HG02678 (cell line): ENCODE data around the gene KLRG1.

Experiments used
- ATAC-seq: cut with Tn5 transposase; IDR thresholded peaks from one replicate; pipeline ENCODE4 v1.9.1; 2021; ENCODE audit warnings: mild to moderate bottlenecking, moderate library complexity; ENCODE audit not compliant: unreplicated experiment

KLRG1 gene

DNA sequence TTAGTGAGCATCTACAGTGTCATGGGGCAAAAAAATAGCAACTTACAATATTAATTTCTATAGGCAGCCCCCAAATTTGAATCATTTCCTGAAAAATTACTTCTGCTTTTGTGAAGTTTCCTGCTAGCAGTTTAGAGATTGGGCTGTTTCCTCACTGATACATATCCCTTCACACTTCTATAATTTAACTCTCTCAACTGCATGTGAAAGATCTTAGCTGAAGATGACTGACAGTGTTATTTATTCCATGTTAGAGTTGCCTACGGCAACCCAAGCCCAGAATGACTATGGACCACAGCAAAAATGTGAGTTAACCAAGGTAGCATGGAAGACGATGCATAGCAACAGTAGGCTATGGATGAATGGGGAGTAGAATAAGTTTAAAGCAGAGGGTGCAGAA, at the start of gene KLRG1:
Gene KLRG1 (plus strand): TSS at position 134 of the 400 bp plus-strand sequence. CDS start 90 bp downstream, at position 224.
- no peak for ATAC-seq

DNA sequence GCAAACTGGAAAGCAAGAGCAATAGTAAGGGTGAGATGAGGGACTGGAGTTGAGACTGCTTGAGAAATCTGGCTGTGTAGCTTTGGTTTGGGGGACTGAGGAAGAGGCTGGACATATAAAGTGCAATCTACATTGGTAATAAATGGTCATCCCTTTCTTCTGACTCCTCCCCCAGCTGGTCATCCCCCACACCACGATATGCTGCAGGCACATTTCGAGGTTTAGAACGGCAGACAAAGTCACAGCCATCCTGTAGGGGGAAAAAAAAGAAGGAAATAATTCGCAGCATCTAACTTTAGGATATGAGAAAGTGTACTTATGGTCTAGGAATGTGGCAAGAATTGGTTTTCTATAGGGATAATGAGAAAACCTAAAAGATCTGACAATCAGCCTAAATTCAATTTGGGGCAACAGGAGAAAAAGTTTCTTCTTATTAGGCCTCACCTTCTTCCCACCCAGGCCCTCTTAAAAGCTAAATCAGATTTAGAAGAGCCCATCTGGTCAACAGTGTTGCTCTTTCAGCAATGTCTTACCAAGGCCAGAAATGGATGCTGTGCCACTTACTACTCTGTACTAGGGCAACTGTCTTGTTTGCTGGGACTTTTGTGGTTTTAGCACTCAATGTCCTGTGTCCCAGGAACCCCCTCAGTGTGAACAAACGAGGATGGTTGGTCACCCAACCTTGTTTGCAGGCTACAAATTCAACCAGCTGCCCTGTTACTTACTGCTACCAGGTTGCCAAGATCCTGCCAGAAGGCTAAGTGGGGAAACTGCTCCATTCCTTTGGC, 47.5 kb upstream of the KLRG1 start:
- ATAC-seq: no peak

DNA sequence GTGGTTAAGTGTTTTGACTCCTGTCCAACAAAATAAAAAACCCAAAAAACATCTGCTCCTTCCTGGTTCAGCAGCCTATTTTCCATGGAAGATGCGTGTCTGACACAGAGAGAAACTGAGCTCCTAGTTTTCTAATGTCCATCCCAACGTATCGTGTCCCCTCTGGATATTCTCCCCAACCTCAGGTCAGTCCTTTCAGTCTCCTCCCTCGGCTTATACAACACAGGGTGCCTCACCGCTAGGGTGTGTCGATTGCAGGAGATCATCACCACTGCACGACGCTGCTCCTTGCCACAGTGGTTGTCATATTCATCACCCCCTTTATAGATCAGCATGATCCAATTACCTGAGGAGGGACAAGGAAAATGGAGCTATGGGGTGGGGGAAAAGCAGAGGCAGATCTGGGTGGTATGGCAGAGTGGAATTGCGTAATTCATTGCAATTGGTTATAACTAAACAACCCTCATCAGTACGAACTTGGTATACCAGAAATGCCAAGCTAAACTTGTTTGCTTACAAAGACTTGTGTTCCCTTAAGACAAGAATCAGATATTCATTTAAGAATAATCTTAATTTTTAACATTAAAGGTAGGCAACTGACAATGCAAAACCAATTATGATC, 45.7 kb upstream of the KLRG1 start:
- ATAC-seq: no peak

DNA sequence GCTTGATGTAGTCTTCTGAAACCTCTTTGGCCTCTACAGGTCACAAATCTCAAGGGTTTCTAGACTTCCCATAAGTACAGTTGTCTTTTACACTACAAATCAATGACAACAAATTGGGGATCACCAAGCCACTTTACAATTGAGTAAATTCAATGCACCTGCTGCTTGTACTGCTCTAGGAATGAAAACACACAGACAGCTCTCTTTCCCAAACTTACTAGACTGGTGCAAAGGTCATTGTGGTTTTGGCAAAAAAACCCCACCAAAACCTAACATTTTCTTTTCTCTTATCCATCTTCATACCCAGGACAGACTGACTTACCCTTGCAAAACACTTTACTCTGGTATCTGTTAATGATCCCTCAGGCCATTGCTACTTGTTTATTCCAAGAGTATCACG, 42.6 kb upstream of the KLRG1 start:
- no peak for ATAC-seq

DNA sequence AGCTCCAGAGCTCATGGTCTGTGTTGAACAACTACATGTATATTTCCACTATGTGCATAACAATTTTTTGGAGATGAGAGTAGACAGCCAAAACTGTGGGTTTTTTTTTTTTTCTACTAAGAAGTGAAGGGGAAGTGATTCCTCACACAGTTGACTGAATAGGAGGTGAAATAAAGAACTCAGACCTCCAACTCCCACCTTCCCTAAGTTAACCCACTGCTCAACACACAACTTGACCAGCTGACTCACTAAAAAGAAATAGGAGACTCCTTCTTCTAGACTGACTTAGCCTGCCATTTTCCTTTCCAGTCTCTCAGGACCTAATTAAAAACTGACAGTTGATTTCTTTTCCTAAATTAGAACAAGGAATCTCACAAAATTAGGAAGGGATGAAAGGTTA, 41.6 kb upstream of the KLRG1 start:
- ATAC-seq: no peak

DNA sequence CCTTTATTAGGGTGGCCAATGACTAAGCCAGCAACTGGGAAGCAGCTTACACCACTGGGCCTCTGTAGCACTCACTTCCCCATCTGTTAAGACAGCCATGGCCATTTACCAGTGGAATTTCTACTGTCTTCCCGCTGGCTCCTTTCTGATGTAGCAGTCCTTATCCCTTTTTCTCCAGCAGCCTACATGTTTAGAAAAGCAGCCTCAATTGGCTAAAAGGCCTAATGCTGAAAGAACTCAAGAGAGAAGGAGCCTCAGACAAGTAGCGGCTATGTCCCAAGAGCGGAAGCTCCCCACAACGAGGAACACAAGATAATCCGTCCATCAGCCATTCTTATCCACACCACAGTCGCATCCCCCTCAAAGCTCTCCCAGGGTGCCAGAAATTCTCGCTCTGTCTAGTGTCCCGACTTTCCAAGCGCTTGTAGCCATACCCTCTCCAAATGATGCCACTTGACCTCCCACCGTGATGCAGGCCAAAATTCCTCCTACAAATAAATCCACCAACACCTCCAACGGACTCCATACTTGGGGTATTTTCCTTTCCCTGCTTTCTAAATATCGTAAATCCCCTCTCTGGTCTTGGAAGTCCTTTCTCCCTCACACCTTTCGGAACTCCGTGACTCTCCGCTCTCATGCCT, 40.5 kb upstream of the KLRG1 start:
- no peak for ATAC-seq

DNA sequence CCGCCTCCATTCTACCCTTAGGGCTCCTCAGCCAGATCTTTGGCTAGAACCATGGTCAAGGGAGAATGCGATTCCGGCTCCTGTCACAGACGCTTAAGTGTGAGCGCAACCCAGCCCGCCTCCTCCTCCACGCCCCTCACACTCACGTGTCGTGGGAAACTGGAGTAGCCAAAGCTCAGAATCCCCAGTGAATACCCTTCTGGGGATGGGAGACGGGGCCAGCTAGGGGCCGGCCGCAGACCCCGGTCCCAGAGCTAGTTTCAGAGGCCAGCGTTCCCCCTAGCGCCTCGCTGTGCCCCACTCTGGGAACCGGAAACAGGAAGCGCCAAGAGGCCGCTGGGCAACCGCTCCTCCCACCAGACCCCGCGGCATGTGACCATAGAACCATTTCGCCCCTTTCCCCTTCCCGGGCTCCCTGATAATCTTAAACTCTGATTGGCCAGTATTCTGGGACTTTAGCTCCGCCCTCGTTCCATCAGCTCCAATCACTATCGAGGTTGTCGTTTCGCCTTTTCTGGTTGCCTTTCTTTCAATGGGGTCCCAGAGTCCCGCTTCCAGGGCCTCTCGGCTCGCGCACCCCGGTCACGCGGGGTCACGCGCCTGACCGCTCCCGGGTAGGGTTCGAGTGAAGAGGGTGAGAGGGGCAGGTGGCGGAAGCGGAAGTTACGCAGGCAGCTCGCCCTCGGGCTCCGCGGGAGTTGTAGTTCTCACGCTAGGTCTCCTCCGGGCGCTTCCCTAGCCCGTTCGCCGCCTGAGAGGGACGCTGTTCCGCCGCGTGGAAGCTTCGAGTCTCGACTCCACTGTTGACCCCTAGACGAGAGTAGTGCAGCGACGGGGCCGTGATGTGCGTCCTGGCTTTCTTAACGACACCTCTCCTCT, 39.8 kb upstream of the KLRG1 start, which contains the start of gene M6PR:
Gene M6PR (minus strand): TSS at position 304 of the 879 bp plus-strand sequence. CDS start 3,241 bp downstream, outside the sequence.
- peak; percentile 82 for ATAC-seq

DNA sequence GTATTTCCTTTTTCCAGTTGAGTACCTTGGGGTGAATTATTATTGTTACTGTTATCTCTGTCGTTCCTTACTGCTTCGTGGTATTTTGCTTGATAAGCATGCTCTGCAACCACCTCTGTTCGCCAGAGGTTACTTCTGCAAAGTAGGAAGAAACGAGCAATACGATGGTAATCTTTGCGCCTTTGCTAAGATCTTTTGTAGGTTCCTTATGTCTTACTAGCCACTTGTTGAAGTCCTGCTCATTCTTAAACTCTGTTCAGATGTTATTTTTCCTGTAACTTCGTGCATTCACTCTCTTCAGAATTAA, 39.2 kb upstream of the KLRG1 start:
- peak; percentile 7 for ATAC-seq

DNA sequence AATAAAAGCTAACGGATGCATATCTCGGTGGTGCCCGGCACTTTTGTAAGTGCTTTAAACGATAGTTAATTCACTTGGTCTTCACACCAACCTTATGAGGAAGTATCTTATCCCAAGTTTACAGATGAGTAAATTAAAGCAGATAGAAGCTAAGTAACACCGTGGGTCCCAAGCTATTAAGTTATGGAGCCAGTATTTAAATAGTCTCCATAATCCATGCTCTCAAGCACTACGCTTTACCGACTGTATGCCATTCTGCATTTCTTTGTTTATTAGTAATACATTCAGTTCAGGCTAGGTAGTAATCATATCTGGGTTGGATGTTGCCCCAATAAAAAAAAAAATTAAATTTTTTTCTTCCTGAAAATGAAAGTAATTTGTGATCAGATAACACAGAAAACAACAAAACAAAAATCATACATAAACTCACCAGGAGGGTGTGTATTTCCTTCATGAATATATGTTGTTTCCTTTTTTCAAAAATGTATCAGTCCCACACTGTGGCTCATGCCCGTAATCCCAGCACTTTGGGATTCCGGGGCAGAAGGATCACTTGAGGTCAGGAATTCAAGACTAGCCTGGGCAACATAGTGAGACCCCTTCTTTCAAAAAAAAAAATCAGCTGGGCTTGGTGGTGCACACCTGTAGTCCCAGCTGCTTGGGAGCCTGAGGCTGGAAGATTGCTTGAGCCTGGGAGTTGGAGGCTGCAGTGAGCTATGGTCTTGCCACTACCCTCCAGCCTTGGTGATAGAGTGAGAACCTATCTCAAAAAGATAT, 38.5 kb upstream of the KLRG1 start:
- no peak for ATAC-seq

DNA sequence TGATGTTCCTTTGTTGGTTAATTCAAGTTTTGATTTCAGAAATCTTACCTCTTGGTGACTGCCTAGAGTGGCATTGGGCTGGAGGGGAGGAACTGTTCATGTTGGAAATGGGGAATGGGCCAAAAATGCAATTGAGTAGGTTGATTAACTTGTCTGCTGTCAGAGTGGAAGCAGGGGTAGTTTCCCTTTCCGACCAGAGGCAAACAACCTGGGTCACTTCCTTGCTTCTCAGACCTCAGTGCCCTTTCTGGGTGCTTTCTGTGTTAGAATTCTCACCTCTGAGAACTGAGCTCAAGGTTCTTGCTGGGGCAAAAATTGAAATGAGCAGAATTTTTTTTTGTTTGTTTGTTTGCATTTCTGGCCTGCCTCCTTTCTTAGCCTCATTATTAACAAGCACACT, 37.6 kb upstream of the KLRG1 start:
- ATAC-seq: no peak

DNA sequence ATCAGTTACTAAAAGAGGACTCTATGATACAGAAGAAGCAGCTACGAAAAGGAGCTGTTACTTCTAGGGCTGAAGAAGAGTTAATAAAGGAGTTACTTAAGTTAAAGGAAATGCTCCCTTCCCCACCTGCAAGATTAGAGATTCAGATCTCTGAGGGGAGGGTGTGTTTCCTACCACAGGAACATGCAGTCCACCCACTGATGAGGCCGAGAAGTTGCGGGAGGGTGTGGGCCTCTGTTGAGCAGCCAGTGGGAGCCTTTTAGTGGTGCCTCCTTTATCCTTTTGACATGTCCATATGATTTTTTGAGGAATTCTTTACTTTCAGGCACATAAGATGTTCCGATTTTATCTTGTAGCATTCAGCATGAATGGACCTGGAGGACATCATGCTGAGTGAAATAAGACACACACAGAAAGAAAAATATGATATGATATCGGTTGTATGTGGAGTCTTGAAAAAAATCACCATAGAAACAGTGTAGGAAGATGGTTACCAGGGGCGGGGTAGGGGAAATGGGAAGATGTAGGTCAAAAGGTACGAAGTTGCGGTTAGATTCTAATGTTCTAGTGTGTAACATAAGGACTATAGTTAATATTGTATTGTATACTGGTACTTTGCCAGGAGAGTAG, 35.5 kb upstream of the KLRG1 start:
- ATAC-seq: no peak

DNA sequence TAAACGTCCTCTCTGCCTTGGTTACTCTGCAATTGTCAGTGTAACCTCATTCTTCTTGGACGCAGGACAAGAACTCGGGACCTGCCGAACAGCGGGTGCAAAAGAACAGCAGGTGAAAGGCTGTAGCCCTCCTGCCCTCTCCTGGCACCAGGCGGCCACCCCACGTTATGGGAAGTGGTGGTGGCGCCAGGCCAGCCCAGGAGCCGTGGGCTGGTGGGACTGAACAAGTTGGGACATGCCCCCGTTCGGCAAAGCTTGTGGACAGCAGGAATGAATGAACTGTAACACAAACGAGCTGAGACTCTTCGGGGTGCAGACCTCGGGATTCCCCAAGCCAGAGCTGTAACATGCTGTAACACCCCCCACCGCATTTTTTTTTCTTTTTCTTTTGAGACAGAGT, 33.3 kb upstream of the KLRG1 start:
- ATAC-seq: no peak

DNA sequence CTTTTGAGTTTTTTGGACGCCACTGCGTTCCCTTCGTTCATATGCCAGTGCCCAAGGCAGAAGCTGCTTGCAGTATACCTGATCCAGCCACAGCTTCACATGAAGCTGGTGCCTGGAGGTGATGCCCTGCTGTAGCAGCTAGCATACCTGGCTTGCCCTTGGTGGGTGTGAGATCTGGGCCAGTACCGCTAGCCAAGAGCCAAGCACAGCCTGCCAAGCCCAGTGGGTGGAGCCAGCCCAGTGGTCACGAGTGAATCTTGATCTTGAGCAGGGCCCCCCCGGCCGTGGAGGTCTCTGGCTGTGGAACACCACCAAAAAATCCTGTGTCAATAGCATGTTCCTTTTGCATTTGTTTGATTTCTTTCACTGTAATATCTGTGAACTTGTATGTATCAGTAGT, 32.6 kb upstream of the KLRG1 start:
- no peak for ATAC-seq

DNA sequence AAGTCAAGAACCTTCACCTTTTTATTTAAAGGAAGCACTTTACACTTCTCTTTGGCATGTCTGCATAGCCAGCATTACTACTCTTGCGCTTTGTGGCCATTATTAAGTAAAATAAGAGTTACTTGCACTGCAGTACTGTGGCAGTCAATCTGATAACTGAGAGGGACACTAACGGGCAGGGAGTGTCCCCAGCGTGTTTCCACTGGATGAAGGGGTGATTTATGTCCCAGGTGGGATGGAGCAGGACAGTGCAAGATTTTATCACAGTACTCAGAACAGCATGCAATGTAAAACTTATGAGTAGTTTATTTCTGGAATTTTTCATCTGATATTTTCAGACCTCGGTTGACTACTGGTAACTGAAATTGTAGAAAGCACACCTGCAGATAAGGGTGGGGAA, 31.8 kb upstream of the KLRG1 start:
- ATAC-seq: no peak

DNA sequence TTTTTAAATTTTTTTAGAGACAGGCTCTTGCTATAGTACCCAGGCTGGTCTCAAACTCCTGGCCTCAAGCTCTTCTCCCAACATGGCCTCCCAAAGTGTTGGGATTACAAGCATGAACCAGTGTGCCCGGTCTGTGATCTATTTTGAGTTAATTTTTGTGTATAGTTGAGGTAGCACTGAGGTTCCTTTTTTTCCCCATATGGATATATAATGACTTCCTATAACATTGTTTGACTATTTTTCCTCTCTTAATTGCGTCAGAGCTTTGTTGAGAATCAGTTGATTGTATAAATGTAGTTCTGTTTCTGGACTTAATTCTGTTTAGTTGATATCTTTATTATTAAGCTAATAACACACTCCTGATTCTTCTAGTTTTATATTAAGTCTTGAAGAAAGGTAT, 31.3 kb upstream of the KLRG1 start:
- no peak for ATAC-seq

DNA sequence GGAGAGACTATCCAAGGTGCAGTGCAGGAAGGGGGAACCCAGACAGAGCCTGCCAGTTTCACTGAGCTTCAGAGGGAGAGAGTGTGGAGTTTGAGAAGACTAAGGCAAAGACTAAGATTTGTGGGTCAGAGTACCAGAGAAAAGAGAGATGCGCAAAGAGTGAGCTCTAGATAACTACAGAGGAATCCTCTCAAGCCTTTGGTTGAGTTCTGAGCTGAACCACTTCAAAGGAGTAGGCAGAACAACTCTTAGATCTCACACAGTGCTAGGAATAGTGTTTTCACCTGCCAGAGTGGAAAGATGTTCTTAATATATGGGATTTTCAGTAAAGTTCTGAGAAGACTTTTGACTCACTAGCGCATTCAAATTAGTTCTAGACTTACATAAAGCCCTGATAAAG, 29.2 kb upstream of the KLRG1 start:
- ATAC-seq: no peak

DNA sequence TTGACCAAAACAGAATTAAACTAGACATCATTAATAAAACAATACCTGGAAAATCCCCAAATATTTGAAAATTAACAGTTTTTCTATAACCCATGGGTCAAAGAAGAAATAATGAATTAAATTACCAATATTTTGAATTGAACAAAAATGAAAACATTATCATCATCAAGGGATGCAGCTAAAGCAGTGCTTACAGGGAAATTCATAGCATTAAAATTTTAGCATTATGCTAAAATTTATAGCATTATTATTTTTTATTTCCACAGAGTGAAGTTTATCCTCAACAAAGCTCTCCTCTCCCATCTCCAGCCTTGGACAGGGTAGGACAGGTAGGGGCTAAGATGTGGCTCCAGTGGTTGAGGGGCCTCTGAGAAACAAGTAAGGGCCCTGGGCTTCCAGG, 20.6 kb upstream of the KLRG1 start:
- ATAC-seq: no peak

DNA sequence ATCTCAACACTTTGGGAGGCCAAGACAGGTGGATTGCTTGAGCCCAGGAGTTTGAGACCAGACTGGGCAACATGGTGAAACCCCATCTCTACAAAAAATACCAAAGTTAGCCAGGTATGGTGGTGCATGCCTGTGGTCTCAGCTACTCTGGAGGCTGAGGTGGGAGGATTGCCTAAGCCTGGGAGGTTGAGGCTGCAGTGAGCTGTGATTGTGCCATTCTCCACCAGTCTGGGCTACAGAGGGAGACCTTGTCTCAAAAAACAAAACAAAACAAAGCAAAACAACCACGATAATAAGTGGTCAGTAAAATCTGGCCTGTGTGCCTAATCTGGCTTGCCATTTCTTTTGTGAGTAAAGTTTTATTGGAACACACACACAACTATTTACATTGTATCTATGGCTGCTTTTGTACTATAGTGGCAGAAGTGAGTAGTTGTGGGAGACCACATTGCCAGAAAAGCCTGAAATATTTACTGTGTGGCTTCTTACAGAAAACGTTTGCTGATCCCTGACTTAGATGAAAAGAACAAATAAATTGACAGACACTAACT, 19.4 kb upstream of the KLRG1 start:
- ATAC-seq: no peak

DNA sequence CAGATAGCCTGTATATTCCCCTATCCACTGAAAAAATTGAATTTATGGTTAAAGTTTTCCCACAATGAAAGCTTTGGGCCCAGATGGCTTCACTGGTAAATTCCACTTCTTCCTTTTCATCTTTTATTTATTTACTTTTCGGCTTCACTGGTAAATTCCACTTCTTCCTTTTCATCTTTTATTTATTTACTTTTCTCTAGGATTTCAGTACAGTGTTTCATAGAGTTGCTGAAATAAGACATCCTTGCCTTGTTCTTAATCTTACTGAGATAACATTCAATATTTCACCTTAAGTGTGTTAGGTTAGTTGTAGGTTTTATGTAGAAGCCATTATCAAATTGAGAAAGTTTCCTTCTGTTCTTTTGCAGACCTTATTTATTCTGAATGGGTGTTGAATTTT, 18.9 kb upstream of the KLRG1 start:
- no peak for ATAC-seq

DNA sequence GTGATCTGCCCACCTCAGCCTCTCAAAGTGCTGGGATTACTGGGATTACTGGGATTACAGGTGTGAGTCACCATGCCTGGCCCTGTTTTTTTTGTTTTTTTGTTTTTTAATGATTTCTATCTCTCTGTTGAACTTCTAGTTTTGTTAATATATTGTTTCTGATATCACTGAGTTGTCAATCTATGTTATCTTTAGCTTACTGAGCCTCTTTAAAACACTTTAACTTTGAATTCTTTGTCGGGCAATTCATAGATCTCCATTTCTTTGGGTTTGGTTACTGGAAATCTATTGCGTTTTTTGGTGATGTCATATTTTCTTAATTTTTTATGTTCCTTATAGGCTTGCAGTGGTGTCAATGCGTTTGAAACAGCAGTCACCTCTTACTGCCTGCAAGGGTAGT, 9.2 kb upstream of the KLRG1 start:
- no peak for ATAC-seq
